Natural killer cell treated with Interleukin-12 subunit alpha and Interleukin-12 subunit beta and Interleukin-15 and Interleukin-18, amount 100 ng/mL, for 72 hours (primary cell): ENCODE data around the gene PDYN. TPM values are rescaled to one million over a fixed set of nuclear protein-coding genes. Genes with fewer than 3 reads are reported as not detected.

Experiments used
- ATAC-seq, 2 donors: fragments of 150-1000 bp; cut with Tn5 transposase in 1 of 2; sonication (Bioruptor Pico), chemical (Tn5 transposase) in 1 of 2; 2 replicates each; pipeline ENCODE4 v1.10.0; 2021
- DNase-seq: peaks from one replicate; pipeline ENCODE4 v3.0.0; 2022; ENCODE audit warnings: low spot score
- H3K27ac Mint-ChIP-seq, 2 donors: 1 replicate in 1 of 2; 2 replicates in 1 of 2; pipeline ENCODE4 v1.8.0; 2022; ENCODE audit warnings: mixed read lengths in 2 of 2, mild to moderate bottlenecking in 1 of 2, moderate library complexity in 1 of 2
- H3K27me3 Mint-ChIP-seq, 2 donors: 1 replicate in 1 of 2; 2 replicates in 1 of 2; pipeline ENCODE4 v1.8.0; 2022; ENCODE audit warnings: mixed read lengths in 2 of 2
- H3K36me3 Mint-ChIP-seq: one replicate; pipeline ENCODE4 v1.8.0; 2022; ENCODE audit warnings: mixed read lengths
- H3K4me1 Mint-ChIP-seq, 2 donors: 1 replicate in 1 of 2; 2 replicates in 1 of 2; pipeline ENCODE4 v1.8.0; 2022; ENCODE audit warnings: low read depth in 2 of 2, mixed read lengths in 2 of 2, mild to moderate bottlenecking in 1 of 2
- H3K4me3 Mint-ChIP-seq: one replicate; pipeline ENCODE4 v1.8.0; 2022; ENCODE audit warnings: mixed read lengths
- H3K9me3 Mint-ChIP-seq: 2 replicates; pipeline ENCODE4 v1.8.0; 2022; ENCODE audit warnings: mixed read lengths
- total RNA-seq, 2 donors: library from RNA; stranded (reverse); gene quantifications; one replicate each; pipeline ENCODE4 v1.2.3, GENCODE V29; 2022

The PDYN gene
- total RNA-seq, 2 donors from 2014 or later: not detected

GRCh38 chr20:1929460-1929859 is 64.4 kb downstream of the PDYN start:
- Mint-ChIP-seq H3K4me1 (no peaks in the 10 kb centered on the region), H3K9me3 (no peaks in the 10 kb centered on the region), H3K36me3 (no peaks in the 10 kb centered on the region), H3K27ac (no peak overlapping the region), H3K27me3 (peaks cover 17 to 30% of the 10 kb centered on the region in 2 donors), H3K4me3 (no peak overlapping the region)
- DNase-seq (no peak), ATAC-seq (no peak)

- Mint-ChIP-seq H3K27ac (no peak overlapping the region), H3K27me3 (peaks cover 17 to 30% of the 10 kb centered on the region in 2 donors), H3K4me1 (no peaks in the 10 kb centered on the region), H3K4me3 (no peak overlapping the region), H3K36me3 (no peaks in the 10 kb centered on the region), H3K9me3 (no peaks in the 10 kb centered on the region)
- no peak for DNase-seq
- no peak for ATAC-seq
Measured at GRCh38 chr20:1928782-1929181, 65.1 kb downstream of the PDYN start.

Other genes starting within 250 kb of the PDYN start
- 1 to 10 TPM in 1 of 2 donors, under 1 TPM in 1; 0.14 to 1.0 TPM for gene SIRPA, start 98.7 kb downstream of the PDYN start, total RNA-seq
- gene STK35, start 107.8 kb upstream of the PDYN start, total RNA-seq: 10 to 100 TPM; 21.4 to 30.5 TPM